HepG2 (cell line): ENCODE results near the gene NUP153. TPM values are rescaled to one million over a fixed set of nuclear protein-coding genes. Genes with fewer than 3 reads are reported as not detected.
A peak's percentile ranks its signal among the peaks of the same experiment; 100 is the strongest.

Experiments used
- ATAC-seq: fragments of 200-7000 bp; cut with Tn5 transposase; 3 replicates; pipeline ENCODE4 v1.9.1; 2020; ENCODE audit warnings: mild to moderate bottlenecking, moderate library complexity
- BruUV-seq: library from RNA; stranded (reverse); fragments of 400-500 nt; replicated peaks from 2 replicates; lab custom pipeline; 2021; lab: Mats Ljungman, UMichigan
- CTCF ChIA-PET: fragments of 300-600 bp; formaldehyde crosslinking; extraction: SDS; loops from one replicate; lab custom pipeline; 2021; ENCODE audit warnings: low total read pairs, inconsistent platforms, low intra/inter-chr PET ratio; lab: Yijun Ruan, JAX
- POLR2A ChIA-PET: fragments of 350-600 bp; sonication (Branson Sonifier 250); formaldehyde crosslinking; loops from one replicate; lab custom pipeline; 2020; ENCODE audit warnings: antibody characterized with exemption, inconsistent platforms; lab: Yijun Ruan, JAX
- DNase-seq: peaks from one replicate; pipeline ENCODE4 v3.0.0-alpha.2; 2015; ENCODE audit warnings: low spot score
- FAIRE-seq: peaks from 3 replicates; lab custom pipeline; 2011; peaks lifted over from hg19 to GRCh38; lab: Jason Lieb, UNC
- H2AFZ ChIP-seq: one replicate; pipeline ENCODE4 v1.6.1; 2011; ENCODE audit warnings: low read length, inconsistent platforms
- H3K27ac ChIP-seq: fragments of 300-600 bp; 3 replicates; pipeline ENCODE4 v1.8.0; 2011; ENCODE audit warnings: mixed run types, mild to moderate bottlenecking, mixed read lengths, low read length, inconsistent platforms; ENCODE audit not compliant: insufficient read depth; ENCODE audit errors: extremely low read length
- H3K27me3 ChIP-seq, 2 experiments: fragments of 200-600 bp in 1 of 2; 2 replicates in 1 of 2; 3 replicates in 1 of 2; pipeline versions ENCODE4 v1.6.0 to v1.8.0; 2011; ENCODE audit warnings: low read length in 2 of 2, mild to moderate bottlenecking in 2 of 2, moderate library complexity in 2 of 2, inconsistent platforms in 1 of 2; ENCODE audit not compliant: insufficient read depth in 2 of 2, control insufficient read depth in 1 of 2
- H3K36me3 ChIP-seq, 2 experiments: fragments of 200-600 bp in 1 of 2; replicated peaks in 1 of 2; 2 replicates in 1 of 2; 3 replicates in 1 of 2; pipeline versions ENCODE4 v1.5.1 to v1.8.0; 2011; ENCODE audit warnings: low read length in 2 of 2, inconsistent platforms in 1 of 2; ENCODE audit not compliant: insufficient read depth in 2 of 2, control insufficient read depth in 1 of 2
- H3K4me1 ChIP-seq: 2 replicates; pipeline ENCODE4 v1.5.1; 2012; ENCODE audit warnings: low read length, inconsistent platforms; ENCODE audit not compliant: insufficient read depth
- H3K4me2 ChIP-seq: 2 replicates; pipeline ENCODE4 v1.6.0; 2011; ENCODE audit warnings: low read depth, low read length, inconsistent platforms
- H3K4me3 ChIP-seq, 3 experiments: fragments of 200-600 bp in 1 of 3; sonication (generic), shearing (Covaris generic) in 1 of 3; replicated peaks in 1 of 3; 2 replicates each; pipeline ENCODE4 v1.5.1; 2011 to 2016; ENCODE audit warnings: low read length in 3 of 3, inconsistent platforms in 2 of 3, low read depth in 2 of 3, mild to moderate bottlenecking in 2 of 3, control low read depth in 1 of 3, mixed read lengths in 1 of 3; ENCODE audit not compliant: insufficient read depth in 1 of 3
- H3K79me2 ChIP-seq: one replicate; pipeline ENCODE4 v1.6.1; 2011; ENCODE audit warnings: low read length, inconsistent platforms; ENCODE audit not compliant: insufficient read depth
- H3K9ac ChIP-seq: 2 replicates; pipeline ENCODE4 v1.6.0; 2011; ENCODE audit warnings: mild to moderate bottlenecking, low read depth, low read length, inconsistent platforms; ENCODE audit not compliant: insufficient read depth
- H3K9me3 ChIP-seq: 2 replicates; pipeline ENCODE4 v1.5.1; 2012; ENCODE audit warnings: mild to moderate bottlenecking, low read length
- H4K20me1 ChIP-seq: 2 replicates; pipeline ENCODE4 v1.6.0; 2011; ENCODE audit warnings: inconsistent platforms, mild to moderate bottlenecking, low read length, moderate library complexity; ENCODE audit not compliant: insufficient read depth
- FOXA3 ChIP-seq: IDR thresholded peaks from 2 replicates; pipeline ENCODE4 v1.6.1; 2016; ENCODE audit warnings: missing genetic modification reagents, missing compliant biosample characterization
- GABPB1 ChIP-seq: IDR thresholded peaks from 2 replicates; pipeline ENCODE4 v1.6.1; 2016; ENCODE audit warnings: mild to moderate bottlenecking, missing genetic modification reagents, moderate library complexity, missing compliant biosample characterization
- HNF4A ChIP-seq: sonication (generic); formaldehyde crosslinking; IDR thresholded peaks from 2 replicates; pipeline ENCODE4 v1.4.0; 2020; ENCODE audit warnings: missing genetic modification reagents
- HNF4G ChIP-seq, 2 experiments: sonication (generic) in 1 of 2; formaldehyde crosslinking in 1 of 2; IDR thresholded peaks; 2 replicates each; pipeline versions ENCODE4 v1.4.0 to v1.6.1; 2011 to 2020; ENCODE audit warnings: borderline replicate concordance in 2 of 2, low read depth in 2 of 2, mild to moderate bottlenecking in 2 of 2, low read length in 1 of 2, missing genetic modification reagents in 1 of 2, moderate library complexity in 1 of 2
- KAT8 ChIP-seq: IDR thresholded peaks from 2 replicates; pipeline ENCODE4 v1.6.1; 2016; ENCODE audit warnings: missing genetic modification reagents, missing compliant biosample characterization
- MIXL1 ChIP-seq: IDR thresholded peaks from 2 replicates; pipeline ENCODE4 v1.6.1; 2016
- NAIF1 ChIP-seq: sonication (generic); formaldehyde crosslinking; IDR thresholded peaks from 2 replicates; pipeline ENCODE4 v1.5.0; 2020; ENCODE audit warnings: mild to moderate bottlenecking, missing genetic modification reagents, borderline replicate concordance
- NCOA2 ChIP-seq: sonication (generic); formaldehyde crosslinking; IDR thresholded peaks from 2 replicates; pipeline ENCODE4 v1.8.0; 2022; ENCODE audit warnings: inconsistent platforms
- NR2F2 ChIP-seq: IDR thresholded peaks from 2 replicates; pipeline ENCODE4 v1.6.1; 2012; ENCODE audit warnings: low read depth, inconsistent platforms, borderline replicate concordance
- NR3C1 ChIP-seq: sonication (generic); formaldehyde crosslinking; IDR thresholded peaks from 2 replicates; pipeline ENCODE4 v1.4.0; 2020; ENCODE audit warnings: missing genetic modification reagents
- PHF21A ChIP-seq: sonication (generic); formaldehyde crosslinking; IDR thresholded peaks from 2 replicates; pipeline ENCODE4 v1.5.0; 2020; ENCODE audit warnings: mild to moderate bottlenecking, missing genetic modification reagents
- RXRB ChIP-seq: IDR thresholded peaks from 2 replicates; pipeline ENCODE4 v1.6.1; 2016; ENCODE audit warnings: borderline replicate concordance, missing genetic modification reagents, missing compliant biosample characterization
- SOX6 ChIP-seq, 2 experiments: fragments of 450-650 bp in 1 of 2; sonication (generic) in 1 of 2; formaldehyde crosslinking in 1 of 2; IDR thresholded peaks; 2 replicates each; pipeline versions ENCODE4 v1.4.0 to v1.6.1; 2017 to 2020; ENCODE audit warnings: antibody characterized with exemption in 1 of 2, mild to moderate bottlenecking in 1 of 2, missing genetic modification reagents in 1 of 2
- TEAD3 ChIP-seq: optimal IDR thresholded peaks from 2 replicates; pipeline ENCODE3; 2016; ENCODE audit warnings: borderline replicate concordance
- ZBTB7B ChIP-seq: sonication (generic); formaldehyde crosslinking; IDR thresholded peaks from 2 replicates; pipeline ENCODE4 v1.4.0; 2020; ENCODE audit warnings: missing genetic modification reagents
- ZMYM3 ChIP-seq: sonication (generic); formaldehyde crosslinking; IDR thresholded peaks from 2 replicates; pipeline ENCODE4 v1.5.1; 2020; ENCODE audit warnings: mild to moderate bottlenecking, missing genetic modification reagents
- ZNF546 ChIP-seq: sonication (generic); formaldehyde crosslinking; conservative IDR thresholded peaks from 2 replicates; pipeline ENCODE4 v1.8.1; 2023; ENCODE audit warnings: mild to moderate bottlenecking, missing genetic modification reagents
- ZNF562 ChIP-seq: sonication (generic); formaldehyde crosslinking; IDR thresholded peaks from 2 replicates; pipeline ENCODE4 v1.8.0; 2022; ENCODE audit warnings: missing genetic modification reagents, borderline replicate concordance
- ZNF563 ChIP-seq: sonication (generic); formaldehyde crosslinking; IDR thresholded peaks from 2 replicates; pipeline ENCODE4 v1.8.0; 2022; ENCODE audit warnings: mild to moderate bottlenecking, moderate library complexity, missing genetic modification reagents
- ZNF644 ChIP-seq: IDR thresholded peaks from 2 replicates; pipeline ENCODE4 v1.6.1; 2016; ENCODE audit warnings: low read depth
- WGBS: methylation state at CpG from one replicate; pipeline ENCODE4 v1.1.6; 2017; ENCODE audit warnings: low lambda C conversion rate; 5-methylcytosine and 5-hydroxymethylcytosine counted together
- in situ Hi-C: cut with HindIII; loops from 2 replicates; pipeline ENCODE4 v1.10.0; 2017; ENCODE audit warnings: low pct_unique_long_range_greater_than_20kb; ENCODE audit not compliant: extremely low pct_ligation_motif_present
- intact Hi-C: fragments of 100-400 bp; cut with micrococcal nuclease; formaldehyde crosslinking; loops from one replicate; pipeline ENCODE4 v1.10.0; 2022; ENCODE audit not compliant: unreplicated experiment
- polyA plus RNA-seq, 8 experiments: library from polyadenylated mRNA; depleted of rRNA in 3 of 8; stranded (reverse) in 7 of 8; unstranded in 1 of 8; fragments of >200 nt; fragmentation: Illumina TruSeq in 4 of 8; extraction: Trizol in 4 of 8; gene quantifications; 2 replicates each; pipeline versions ENCODE4 v1.2.1 to v1.2.3, GENCODE V29; 2011 to 2016; ENCODE audit warnings: low read depth in 4 of 8, missing spikeins in 1 of 8, mixed read lengths in 1 of 8; ENCODE audit not compliant: insufficient read depth in 1 of 8
- total RNA-seq, 5 experiments: library from RNA; depleted of rRNA; stranded (reverse); fragments of >200 nt; fragmentation: Illumina TruSeq; extraction: Trizol; gene quantifications; 2 replicates each; pipeline ENCODE4 v1.2.3, GENCODE V29; 2016; ENCODE audit warnings: low read depth in 1 of 5
- TF ChIP-seq, protein P1 (sequence below): sonication (generic); formaldehyde crosslinking; IDR thresholded peaks from 2 replicates; pipeline ENCODE4 v1.5.1; 2020; ENCODE audit warnings: missing genetic modification reagents, mild to moderate bottlenecking, borderline replicate concordance
- TF ChIP-seq, protein P2 (sequence below): sonication (generic); formaldehyde crosslinking; IDR thresholded peaks from 2 replicates; pipeline ENCODE4 v1.4.0; 2020; ENCODE audit warnings: missing genetic modification reagents

Gene NUP153
- total and polyA plus RNA-seq, 2 of the 13 experiments (the other 11 are each of a cell fraction or from before 2014, with no cell fraction given), result 29.8 to 55.2 TPM

DNA sequence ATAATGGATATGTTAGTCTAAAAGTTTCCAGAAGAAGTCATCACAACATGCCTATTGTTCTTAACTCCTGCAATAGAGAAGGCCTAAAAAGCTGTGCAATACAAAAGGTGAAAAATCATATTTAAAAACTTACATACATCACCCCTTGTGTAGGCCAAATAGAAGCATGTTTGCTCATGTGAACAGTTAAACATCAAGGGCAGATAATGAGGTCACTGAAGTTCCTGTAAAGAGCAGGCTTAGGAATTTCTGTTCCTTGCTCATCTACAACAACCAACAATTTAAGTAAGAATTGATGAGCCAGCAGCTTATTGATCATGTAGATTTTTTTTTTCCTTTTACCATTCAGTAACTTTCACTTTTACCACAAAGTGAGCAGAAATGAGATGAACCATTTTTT lies 7.5 kb upstream of the NUP153 start (continued):
- TF ChIP-seq FOXA3 (CRISPR knock-in tag) (peak; percentile 80), MIXL1 (CRISPR knock-in tag) (peak; percentile 86)

DNA sequence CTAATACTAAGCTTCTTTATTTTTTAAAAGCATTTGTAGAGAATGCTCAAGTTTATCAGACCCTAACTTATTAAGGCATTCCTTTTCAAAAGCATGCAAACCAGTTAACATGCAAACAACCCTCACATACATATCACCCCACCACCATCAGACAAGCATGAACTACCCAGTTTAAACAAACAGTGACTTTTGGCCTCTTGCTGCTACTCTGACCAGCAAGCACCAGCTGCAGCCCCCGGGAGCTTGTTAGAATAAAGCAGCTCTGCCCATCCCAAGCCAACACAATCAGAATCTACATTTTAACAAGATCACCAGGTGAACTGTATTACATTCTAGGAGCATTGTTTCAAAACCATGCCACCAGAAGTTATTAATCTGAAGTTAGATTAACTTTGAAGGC lies 5.9 kb upstream of the NUP153 start:
- CTCF ChIA-PET, result no interaction called here
- no TSS peak for BruUV-seq
- no peaks in the 10 kb centered on the region for H4K20me1 ChIP-seq
- peak; percentile 75 for FAIRE-seq
- peak overlapping the region; percentile 58 for H2AFZ ChIP-seq
- no peaks in the 10 kb centered on the region for H3K27me3 ChIP-seq
- H3K79me2 ChIP-seq, result no peaks in the 10 kb centered on the region
- WGBS, result 0% methylated on average over 1 of the region's 1 CpG
- peak overlapping the region; percentile 22 to 63 (median 52); a peak in 3 of 6 replicates for H3K4me3 ChIP-seq
- intact Hi-C loops (no loop called here), in situ Hi-C loops (no loop called here)
- H3K4me2 ChIP-seq, result peak overlapping the region; percentile 79
- H3K4me1 ChIP-seq, result peaks cover 52% of the 10 kb centered on the region
- POLR2A ChIA-PET, result no interaction called here
- no peaks in the 10 kb centered on the region for H3K9me3 ChIP-seq
- no peaks in the 10 kb centered on the region for H3K36me3 ChIP-seq
- no peak overlapping the region for H3K27ac ChIP-seq
- H3K9ac ChIP-seq, result peak overlapping the region; percentile 44; the same call in 1 of the 2 replicates
- peak; percentile 70 for DNase-seq
- peak; percentile 94 for ATAC-seq
- TF ChIP-seq SOX6 (IDR thresholded peaks at IDR 0.05), result no peak
- peak; percentile 36; the same call in 1 of the 2 replicates for TF ChIP-seq SOX6 (CRISPR knock-in tag; IDR thresholded peaks at IDR 0.05)
- no peak for TF ChIP-seq NCOA2 (CRISPR knock-in tag)
- TF ChIP-seq ZNF644, result no peak
- TF ChIP-seq PHF21A (CRISPR knock-in tag), result peak; percentile 77
- peak; percentile 29; the same call in 1 of the 2 replicates for TF ChIP-seq HNF4G (IDR thresholded peaks at IDR 0.05; ENCODE audit: borderline replicate concordance, low read depth, low read length)
- no peak for TF ChIP-seq HNF4G (CRISPR knock-in tag; IDR thresholded peaks at IDR 0.05; ENCODE audit: borderline replicate concordance, low read depth)
- no peak for TF ChIP-seq ZNF546 (CRISPR knock-in tag)
- no peak for TF ChIP-seq ZNF562 (CRISPR knock-in tag)
- no peak for TF ChIP-seq ZNF563
- peak; percentile 47 for TF ChIP-seq TEAD3
- TF ChIP-seq ZBTB7B (CRISPR knock-in tag), result peak; percentile 57; the same call in 1 of the 2 replicates
- TF ChIP-seq, protein P1, sequence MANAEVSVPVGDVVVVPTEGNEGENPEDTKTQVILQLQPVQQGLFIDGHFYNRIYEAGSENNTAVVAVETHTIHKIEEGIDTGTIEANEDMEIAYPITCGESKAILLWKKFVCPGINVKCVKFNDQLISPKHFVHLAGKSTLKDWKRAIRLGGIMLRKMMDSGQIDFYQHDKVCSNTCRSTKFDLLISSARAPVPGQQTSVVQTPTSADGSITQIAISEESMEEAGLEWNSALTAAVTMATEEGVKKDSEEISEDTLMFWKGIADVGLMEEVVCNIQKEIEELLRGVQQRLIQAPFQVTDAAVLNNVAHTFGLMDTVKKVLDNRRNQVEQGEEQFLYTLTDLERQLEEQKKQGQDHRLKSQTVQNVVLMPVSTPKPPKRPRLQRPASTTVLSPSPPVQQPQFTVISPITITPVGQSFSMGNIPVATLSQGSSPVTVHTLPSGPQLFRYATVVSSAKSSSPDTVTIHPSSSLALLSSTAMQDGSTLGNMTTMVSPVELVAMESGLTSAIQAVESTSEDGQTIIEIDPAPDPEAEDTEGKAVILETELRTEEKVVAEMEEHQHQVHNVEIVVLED (CRISPR knock-in tag), result peak; percentile 15; the same call in 1 of the 2 replicates
- TF ChIP-seq RXRB (CRISPR knock-in tag), result peak; percentile 30; the same call in 1 of the 2 replicates
- no peak for TF ChIP-seq GABPB1
- TF ChIP-seq HNF4A (CRISPR knock-in tag), result peak; percentile 44; the same call in 1 of the 2 replicates
- TF ChIP-seq, protein P2, sequence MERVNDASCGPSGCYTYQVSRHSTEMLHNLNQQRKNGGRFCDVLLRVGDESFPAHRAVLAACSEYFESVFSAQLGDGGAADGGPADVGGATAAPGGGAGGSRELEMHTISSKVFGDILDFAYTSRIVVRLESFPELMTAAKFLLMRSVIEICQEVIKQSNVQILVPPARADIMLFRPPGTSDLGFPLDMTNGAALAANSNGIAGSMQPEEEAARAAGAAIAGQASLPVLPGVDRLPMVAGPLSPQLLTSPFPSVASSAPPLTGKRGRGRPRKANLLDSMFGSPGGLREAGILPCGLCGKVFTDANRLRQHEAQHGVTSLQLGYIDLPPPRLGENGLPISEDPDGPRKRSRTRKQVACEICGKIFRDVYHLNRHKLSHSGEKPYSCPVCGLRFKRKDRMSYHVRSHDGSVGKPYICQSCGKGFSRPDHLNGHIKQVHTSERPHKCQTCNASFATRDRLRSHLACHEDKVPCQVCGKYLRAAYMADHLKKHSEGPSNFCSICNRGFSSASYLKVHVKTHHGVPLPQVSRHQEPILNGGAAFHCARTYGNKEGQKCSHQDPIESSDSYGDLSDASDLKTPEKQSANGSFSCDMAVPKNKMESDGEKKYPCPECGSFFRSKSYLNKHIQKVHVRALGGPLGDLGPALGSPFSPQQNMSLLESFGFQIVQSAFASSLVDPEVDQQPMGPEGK (CRISPR knock-in tag), result peak; percentile 63; the same call in 1 of the 2 replicates
- TF ChIP-seq NAIF1 (CRISPR knock-in tag), result no peak
- TF ChIP-seq NR3C1, result no peak
- peak; percentile 35; the same call in 1 of the 2 replicates for TF ChIP-seq NR2F2
- TF ChIP-seq ZMYM3 (CRISPR knock-in tag), result peak; percentile 43; the same call in 1 of the 2 replicates
- TF ChIP-seq KAT8 (CRISPR knock-in tag), result peak; percentile 54
